Measurements from ENCODE around the gene BICD2. TPM values are rescaled to one million over a fixed set of nuclear protein-coding genes. Genes with fewer than 3 reads are reported as not detected.

BICD2 gene
- total RNA-seq, 1 donor from 2014 or later: 35.4 TPM

DNA sequence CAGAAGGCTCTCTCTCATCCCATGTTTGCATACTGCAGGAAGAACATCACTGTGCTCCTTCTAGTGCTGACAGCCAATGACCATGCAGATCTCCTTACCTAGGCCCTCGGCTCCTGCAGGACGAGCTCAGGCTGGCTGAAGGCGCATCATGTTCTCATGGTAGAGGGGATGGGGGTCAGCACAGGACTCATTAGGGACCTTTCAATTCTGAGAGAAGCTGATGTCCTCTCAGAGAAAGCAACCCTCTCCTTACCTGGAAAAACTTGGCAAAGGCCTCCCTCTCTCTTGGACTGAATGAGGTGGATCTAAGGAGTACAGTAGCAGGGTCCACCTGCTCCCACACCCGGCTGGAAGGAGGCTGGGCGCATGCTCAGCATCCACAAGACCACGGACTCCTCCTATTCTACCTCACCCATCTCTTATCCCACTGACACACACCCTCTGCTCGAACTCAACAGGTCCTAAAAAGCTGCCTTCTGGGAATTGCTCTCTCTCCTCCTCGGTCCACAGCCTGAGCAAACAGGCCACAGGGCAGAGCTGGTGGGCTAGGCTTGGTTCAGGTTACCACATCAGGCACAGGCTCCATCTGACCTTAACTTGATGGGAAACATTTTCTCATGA lies 97.6 kb downstream of the BICD2 start:
- Mint-ChIP-seq H3K27me3 (ENCODE audit: unreplicated experiment) (no peaks in the 10 kb centered on the region), H3K4me3 (ENCODE audit: unreplicated experiment) (no peak overlapping the region), H3K9me3 (ENCODE audit: unreplicated experiment) (no peaks in the 10 kb centered on the region), H3K4me1 (ENCODE audit: unreplicated experiment) (peaks cover 42% of the 10 kb centered on the region), H3K36me3 (ENCODE audit: unreplicated experiment) (peaks cover 3% of the 10 kb centered on the region), H3K27ac (ENCODE audit: unreplicated experiment) (no peak overlapping the region)
- DNase-seq (ENCODE audit: extremely low spot score, unreplicated experiment): no peak
- TF ChIP-seq, protein P1, sequence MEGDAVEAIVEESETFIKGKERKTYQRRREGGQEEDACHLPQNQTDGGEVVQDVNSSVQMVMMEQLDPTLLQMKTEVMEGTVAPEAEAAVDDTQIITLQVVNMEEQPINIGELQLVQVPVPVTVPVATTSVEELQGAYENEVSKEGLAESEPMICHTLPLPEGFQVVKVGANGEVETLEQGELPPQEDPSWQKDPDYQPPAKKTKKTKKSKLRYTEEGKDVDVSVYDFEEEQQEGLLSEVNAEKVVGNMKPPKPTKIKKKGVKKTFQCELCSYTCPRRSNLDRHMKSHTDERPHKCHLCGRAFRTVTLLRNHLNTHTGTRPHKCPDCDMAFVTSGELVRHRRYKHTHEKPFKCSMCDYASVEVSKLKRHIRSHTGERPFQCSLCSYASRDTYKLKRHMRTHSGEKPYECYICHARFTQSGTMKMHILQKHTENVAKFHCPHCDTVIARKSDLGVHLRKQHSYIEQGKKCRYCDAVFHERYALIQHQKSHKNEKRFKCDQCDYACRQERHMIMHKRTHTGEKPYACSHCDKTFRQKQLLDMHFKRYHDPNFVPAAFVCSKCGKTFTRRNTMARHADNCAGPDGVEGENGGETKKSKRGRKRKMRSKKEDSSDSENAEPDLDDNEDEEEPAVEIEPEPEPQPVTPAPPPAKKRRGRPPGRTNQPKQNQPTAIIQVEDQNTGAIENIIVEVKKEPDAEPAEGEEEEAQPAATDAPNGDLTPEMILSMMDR (IDR thresholded peaks at IDR 0.05): no peak

DNA sequence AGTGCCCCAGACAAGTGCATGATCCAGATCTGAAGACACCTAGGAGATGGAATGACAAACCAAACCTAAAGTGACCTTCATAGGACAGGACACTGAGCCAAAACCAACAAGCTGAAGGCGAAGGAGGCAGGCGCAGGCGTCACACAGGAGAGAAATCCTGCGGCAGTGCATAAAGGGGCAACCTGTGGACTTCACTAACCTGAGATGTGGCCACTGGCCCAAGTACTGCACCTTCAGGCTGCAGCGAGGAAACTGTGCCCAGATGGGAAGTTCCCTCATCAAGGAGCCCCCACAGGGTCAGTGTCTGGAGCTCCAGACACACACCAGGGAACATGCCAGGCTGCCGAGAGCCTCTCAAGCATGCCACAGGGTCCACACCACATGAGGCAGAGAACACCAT lies 98.4 kb downstream of the BICD2 start:
- DNase-seq (ENCODE audit: extremely low spot score, unreplicated experiment): no peak
- H3K9me3 Mint-ChIP-seq (ENCODE audit: unreplicated experiment): no peaks in the 10 kb centered on the region
- H3K27me3 Mint-ChIP-seq (ENCODE audit: unreplicated experiment): no peaks in the 10 kb centered on the region
- H3K36me3 Mint-ChIP-seq (ENCODE audit: unreplicated experiment): peaks cover 3% of the 10 kb centered on the region
- H3K4me1 Mint-ChIP-seq (ENCODE audit: unreplicated experiment): peaks cover 42% of the 10 kb centered on the region
- H3K4me3 Mint-ChIP-seq (ENCODE audit: unreplicated experiment): no peak overlapping the region
- TF ChIP-seq, protein P1 (IDR thresholded peaks at IDR 0.05): no peak
- H3K27ac Mint-ChIP-seq (ENCODE audit: unreplicated experiment): no peak overlapping the region

DNA sequence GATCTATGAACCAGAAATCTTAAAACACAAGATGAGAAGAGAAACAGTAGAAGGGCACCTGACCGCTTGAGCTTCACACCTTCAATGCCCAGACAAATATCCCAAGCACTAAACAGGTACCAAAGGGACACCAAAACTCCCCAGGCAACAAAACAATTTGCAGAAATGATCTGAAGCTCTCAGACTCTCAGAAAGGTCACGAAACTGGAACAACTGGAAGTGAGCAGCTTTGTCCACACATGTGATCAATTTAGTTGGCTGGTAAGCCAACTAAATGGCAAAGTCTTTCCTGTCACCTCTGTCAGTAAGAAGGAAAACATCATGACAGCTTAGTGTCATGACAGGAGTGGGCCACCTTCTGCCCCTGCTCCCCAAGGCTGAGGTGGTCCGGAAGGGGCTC lies 98.8 kb downstream of the BICD2 start:
- Mint-ChIP-seq H3K27me3 (ENCODE audit: unreplicated experiment) (no peaks in the 10 kb centered on the region), H3K36me3 (ENCODE audit: unreplicated experiment) (peaks cover 3% of the 10 kb centered on the region), H3K9me3 (ENCODE audit: unreplicated experiment) (no peaks in the 10 kb centered on the region), H3K27ac (ENCODE audit: unreplicated experiment) (no peak overlapping the region), H3K4me3 (ENCODE audit: unreplicated experiment) (no peak overlapping the region), H3K4me1 (ENCODE audit: unreplicated experiment) (peaks cover 39% of the 10 kb centered on the region)
- TF ChIP-seq, protein P1 (IDR thresholded peaks at IDR 0.05): no peak
- no peak for DNase-seq (ENCODE audit: extremely low spot score, unreplicated experiment)

DNA sequence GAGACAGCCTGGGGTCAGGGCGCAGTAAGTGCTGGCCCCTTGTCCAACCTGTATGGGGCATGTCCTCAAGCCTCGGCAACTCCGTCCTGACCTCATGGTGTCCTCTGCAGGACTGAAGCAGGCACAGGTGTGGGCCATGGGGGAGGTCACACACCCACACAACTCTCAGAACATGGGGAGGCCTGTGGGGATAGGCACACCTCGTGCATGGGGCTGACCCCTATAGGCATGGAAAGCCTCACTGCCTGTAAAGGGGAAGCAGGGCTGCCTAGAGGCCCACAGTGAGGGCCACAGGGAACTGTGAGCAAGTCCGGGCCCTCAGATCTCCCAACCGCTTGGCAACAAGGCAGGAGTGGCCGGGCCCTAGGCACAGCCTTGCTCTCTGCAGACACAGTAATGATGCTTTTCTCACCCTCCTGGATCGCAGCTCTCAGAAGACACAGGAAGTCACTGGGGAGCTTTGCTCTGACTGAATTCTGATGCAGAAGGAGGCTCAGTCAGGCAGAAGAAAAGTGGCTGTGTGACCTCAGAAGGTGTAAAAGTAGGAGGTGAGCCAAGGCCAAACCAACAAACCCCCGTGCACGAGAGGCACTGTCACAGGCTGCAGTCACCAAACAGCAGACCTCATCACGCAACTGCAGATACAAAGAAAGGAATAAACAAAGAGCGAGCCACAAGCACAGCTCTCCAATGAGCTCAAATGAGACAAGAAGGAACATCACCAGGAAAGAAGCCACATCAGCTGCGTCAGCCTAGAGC lies 100.1 kb downstream of the BICD2 start:
- peaks cover 34% of the 10 kb centered on the region for H3K4me1 Mint-ChIP-seq (ENCODE audit: unreplicated experiment)
- no peak overlapping the region for H3K4me3 Mint-ChIP-seq (ENCODE audit: unreplicated experiment)
- H3K9me3 Mint-ChIP-seq (ENCODE audit: unreplicated experiment): no peaks in the 10 kb centered on the region
- H3K27ac Mint-ChIP-seq (ENCODE audit: unreplicated experiment): peak overlapping the region; percentile 32
- no peaks in the 10 kb centered on the region for H3K27me3 Mint-ChIP-seq (ENCODE audit: unreplicated experiment)
- no peak for DNase-seq (ENCODE audit: extremely low spot score, unreplicated experiment)
- H3K36me3 Mint-ChIP-seq (ENCODE audit: unreplicated experiment): peaks cover 3% of the 10 kb centered on the region
- TF ChIP-seq, protein P1 (IDR thresholded peaks at IDR 0.05): no peak

DNA sequence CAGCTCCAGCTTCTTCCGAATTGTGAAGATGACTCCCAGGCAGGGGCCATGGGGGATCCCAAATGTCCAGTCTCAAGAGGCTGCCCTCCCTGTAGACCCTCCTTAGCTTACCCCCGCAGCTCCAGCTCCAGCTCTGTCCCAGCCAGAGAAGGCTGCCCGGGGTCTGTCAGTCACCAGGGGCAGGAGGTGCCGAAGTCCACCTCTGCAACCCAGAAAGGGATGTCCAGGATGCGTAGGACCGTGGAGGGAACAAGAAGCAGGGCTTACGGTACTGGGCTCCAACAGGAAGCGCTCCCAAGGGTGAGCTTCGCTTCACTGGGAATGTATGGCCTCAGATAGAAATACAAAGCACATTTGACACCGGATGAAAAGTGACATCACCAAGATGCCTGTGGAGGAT lies 100.7 kb downstream of the BICD2 start:
- Mint-ChIP-seq H3K27me3 (ENCODE audit: unreplicated experiment) (no peaks in the 10 kb centered on the region), H3K27ac (ENCODE audit: unreplicated experiment) (no peak overlapping the region), H3K4me1 (ENCODE audit: unreplicated experiment) (peaks cover 30% of the 10 kb centered on the region), H3K4me3 (ENCODE audit: unreplicated experiment) (no peak overlapping the region), H3K36me3 (ENCODE audit: unreplicated experiment) (peaks cover 3% of the 10 kb centered on the region), H3K9me3 (ENCODE audit: unreplicated experiment) (no peaks in the 10 kb centered on the region)
- DNase-seq (ENCODE audit: extremely low spot score, unreplicated experiment): no peak
- TF ChIP-seq, protein P1 (IDR thresholded peaks at IDR 0.05): no peak
